Lower leg skin (tissue), 3 donors: ENCODE measurements around the gene ZNF692.

Source experiments
- POLR2A ChIP-seq, 2 donors: fragments of 450-650 bp; IDR thresholded peaks; one replicate each; pipeline ENCODE4 v1.6.1; 2016 to 2017; ENCODE audit warnings: antibody characterized with exemption in 2 of 2, mild to moderate bottlenecking in 1 of 2, moderate library complexity in 1 of 2
- TF ChIP-seq, protein P1 (sequence below), 3 donors: fragments of 450-650 bp; IDR thresholded peaks; one replicate each; pipeline ENCODE4 v1.5.1; 2016; ENCODE audit warnings: antibody characterized with exemption in 3 of 3, mild to moderate bottlenecking in 3 of 3, moderate library complexity in 2 of 3

DNA sequence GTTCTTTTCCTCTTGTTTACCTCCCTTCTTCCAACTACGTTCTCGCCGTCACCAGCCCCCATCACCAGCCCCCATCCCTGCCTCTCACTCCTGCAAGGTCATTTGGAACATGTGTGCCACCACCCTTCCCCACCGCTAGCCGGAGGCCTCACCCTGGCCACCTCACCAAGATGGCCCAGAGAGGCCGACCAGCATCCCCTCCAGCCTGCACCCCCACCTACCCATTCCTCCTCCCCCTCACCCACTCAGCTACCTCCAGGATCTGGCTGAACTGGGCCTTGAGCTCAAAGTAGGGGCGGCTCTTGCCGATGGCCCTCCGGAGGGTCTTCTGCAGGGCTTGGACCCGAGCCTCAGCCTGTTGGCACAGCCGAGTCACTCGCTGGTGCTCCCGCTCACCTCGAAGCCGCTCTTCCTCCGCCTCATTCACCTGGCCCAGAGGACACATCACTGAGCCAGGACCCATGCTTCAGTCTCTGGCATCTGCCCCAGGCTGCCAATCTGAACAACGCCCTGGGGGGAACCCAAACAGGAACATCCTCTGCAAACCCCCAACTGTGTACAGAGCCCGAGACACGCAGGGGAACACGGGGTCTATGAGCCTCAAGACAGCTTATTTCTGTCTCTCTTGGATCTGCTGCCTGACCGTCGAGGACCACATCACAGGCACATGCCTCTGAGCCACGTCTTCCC, 46.0 kb downstream of the ZNF692 start:
- TF ChIP-seq, protein P1, sequence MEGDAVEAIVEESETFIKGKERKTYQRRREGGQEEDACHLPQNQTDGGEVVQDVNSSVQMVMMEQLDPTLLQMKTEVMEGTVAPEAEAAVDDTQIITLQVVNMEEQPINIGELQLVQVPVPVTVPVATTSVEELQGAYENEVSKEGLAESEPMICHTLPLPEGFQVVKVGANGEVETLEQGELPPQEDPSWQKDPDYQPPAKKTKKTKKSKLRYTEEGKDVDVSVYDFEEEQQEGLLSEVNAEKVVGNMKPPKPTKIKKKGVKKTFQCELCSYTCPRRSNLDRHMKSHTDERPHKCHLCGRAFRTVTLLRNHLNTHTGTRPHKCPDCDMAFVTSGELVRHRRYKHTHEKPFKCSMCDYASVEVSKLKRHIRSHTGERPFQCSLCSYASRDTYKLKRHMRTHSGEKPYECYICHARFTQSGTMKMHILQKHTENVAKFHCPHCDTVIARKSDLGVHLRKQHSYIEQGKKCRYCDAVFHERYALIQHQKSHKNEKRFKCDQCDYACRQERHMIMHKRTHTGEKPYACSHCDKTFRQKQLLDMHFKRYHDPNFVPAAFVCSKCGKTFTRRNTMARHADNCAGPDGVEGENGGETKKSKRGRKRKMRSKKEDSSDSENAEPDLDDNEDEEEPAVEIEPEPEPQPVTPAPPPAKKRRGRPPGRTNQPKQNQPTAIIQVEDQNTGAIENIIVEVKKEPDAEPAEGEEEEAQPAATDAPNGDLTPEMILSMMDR (IDR thresholded peaks at IDR 0.05), result no peak
- no peak for TF ChIP-seq POLR2A (IDR thresholded peaks at IDR 0.05)
